ENCODE results near the gene AADACL4. TPM values are rescaled to one million over a fixed set of nuclear protein-coding genes. Genes with fewer than 3 reads are reported as not detected.

AADACL4 gene
- total RNA-seq, 4 donors from 2014 or later: not detected

- 10 to 63% methylated on average over 4 of the region's 12 CpGs for WGBS, 2 donors (ENCODE audit: low coverage in 1 of 2)
- no peak for ATAC-seq
- Histone ChIP-seq H3K27ac (peak overlapping the region; percentile 98 to 100 (median 98)), H3K36me3 (no peaks in the 10 kb centered on the region), H3K4me1 (peaks cover 0 to 51% (median 30%) of the 10 kb centered on the region in 3 donors), H3K4me3 (peak overlapping the region in 1 of 2 donors; percentile 0), H3K27me3 (no peaks in the 10 kb centered on the region), H3K9me3 (no peaks in the 10 kb centered on the region)
- TF ChIP-seq POLR2A (IDR thresholded peaks at IDR 0.05) (peak in 1 of 2 donors; percentile 10), POLR2AphosphoS5 (IDR thresholded peaks at IDR 0.05) (peak; percentile 13), EP300 (IDR thresholded peaks at IDR 0.05) (no peak)
These were observed 21.4 kb upstream of the AADACL4 start for GRCh38 chr1:12622506-12622905.

- WGBS, 2 donors (ENCODE audit: low coverage in 1 of 2): 72 to 92% methylated on average over 2 to 6 of the region's 6 CpGs
- Histone ChIP-seq H3K27ac (no peak overlapping the region), H3K4me1 (peaks cover 0 to 38% (median 24%) of the 10 kb centered on the region in 3 donors), H3K36me3 (no peaks in the 10 kb centered on the region), H3K9me3 (no peaks in the 10 kb centered on the region), H3K27me3 (no peaks in the 10 kb centered on the region), H3K4me3 (no peak overlapping the region)
- TF ChIP-seq EP300 (IDR thresholded peaks at IDR 0.05): no peak
- TF ChIP-seq POLR2A (IDR thresholded peaks at IDR 0.05): no peak
- no peak for TF ChIP-seq CTCF (IDR thresholded peaks at IDR 0.05)
- TF ChIP-seq POLR2AphosphoS5 (IDR thresholded peaks at IDR 0.05): no peak
- ATAC-seq: no peak
These were observed 18.6 kb upstream of the AADACL4 start for GRCh38 chr1:12625276-12625675.

GRCh38 chr1:12626888-12627287 lies 17.0 kb upstream of the AADACL4 start:
- Histone ChIP-seq H3K4me1 (peaks cover 0 to 22% (median 9%) of the 10 kb centered on the region in 3 donors), H3K27ac (no peak overlapping the region), H3K4me3 (no peak overlapping the region), H3K9me3 (no peaks in the 10 kb centered on the region), H3K27me3 (peaks cover 5% of the 10 kb centered on the region), H3K36me3 (no peaks in the 10 kb centered on the region)
- TF ChIP-seq POLR2AphosphoS5 (IDR thresholded peaks at IDR 0.05): no peak
- TF ChIP-seq POLR2A (IDR thresholded peaks at IDR 0.05): no peak
- no peak for TF ChIP-seq EP300 (IDR thresholded peaks at IDR 0.05)
- no peak for TF ChIP-seq CTCF (IDR thresholded peaks at IDR 0.05)
- 57 to 76% methylated on average over 4 of the region's 4 CpGs for WGBS, 2 donors (ENCODE audit: low coverage in 1 of 2)
- ATAC-seq: no peak

- 75 to 87% methylated on average over 3 to 4 of the region's 5 CpGs for WGBS, 2 donors (ENCODE audit: low coverage in 1 of 2)
- peaks cover 0 to 18% (median 5%) of the 10 kb centered on the region in 3 donors for H3K4me1 ChIP-seq
These were observed 16.6 kb upstream of the AADACL4 start for GRCh38 chr1:12627296-12627695.

GRCh38 chr1:12629511-12629956 lies 14.4 kb upstream of the AADACL4 start:
- Histone ChIP-seq H3K27ac (no peak overlapping the region), H3K27me3 (peaks cover 5% of the 10 kb centered on the region), H3K4me1 (no peaks in the 10 kb centered on the region), H3K36me3 (no peaks in the 10 kb centered on the region), H3K4me3 (no peak overlapping the region), H3K9me3 (no peaks in the 10 kb centered on the region)
- TF ChIP-seq POLR2AphosphoS5 (IDR thresholded peaks at IDR 0.05): no peak
- no peak for TF ChIP-seq EP300 (IDR thresholded peaks at IDR 0.05)
- no peak for TF ChIP-seq POLR2A (IDR thresholded peaks at IDR 0.05)
- no peak for TF ChIP-seq CTCF (IDR thresholded peaks at IDR 0.05)
- WGBS, 2 donors (ENCODE audit: low coverage in 1 of 2): no CpG with 5 or more reads among the region's 1 CpG
- no peak for ATAC-seq

More at GRCh38 chr1:12627296-12627695, 16.6 kb upstream of the AADACL4 start:
- no peaks in the 10 kb centered on the region for H3K9me3 ChIP-seq
- no peaks in the 10 kb centered on the region for H3K36me3 ChIP-seq
- peaks cover 5% of the 10 kb centered on the region for H3K27me3 ChIP-seq
- H3K27ac ChIP-seq: no peak overlapping the region
- ATAC-seq: no peak
- H3K4me3 ChIP-seq: no peak overlapping the region
- TF ChIP-seq POLR2A (IDR thresholded peaks at IDR 0.05) (no peak), CTCF (IDR thresholded peaks at IDR 0.05) (no peak), POLR2AphosphoS5 (IDR thresholded peaks at IDR 0.05) (no peak), EP300 (IDR thresholded peaks at IDR 0.05) (no peak)

Measured in gastroesophageal sphincter (tissue), 4 donors.